Measurements from ENCODE around the gene CCDC38.
A peak's percentile ranks its signal among the peaks of the same experiment; 100 is the strongest.

Gene CCDC38

DNA sequence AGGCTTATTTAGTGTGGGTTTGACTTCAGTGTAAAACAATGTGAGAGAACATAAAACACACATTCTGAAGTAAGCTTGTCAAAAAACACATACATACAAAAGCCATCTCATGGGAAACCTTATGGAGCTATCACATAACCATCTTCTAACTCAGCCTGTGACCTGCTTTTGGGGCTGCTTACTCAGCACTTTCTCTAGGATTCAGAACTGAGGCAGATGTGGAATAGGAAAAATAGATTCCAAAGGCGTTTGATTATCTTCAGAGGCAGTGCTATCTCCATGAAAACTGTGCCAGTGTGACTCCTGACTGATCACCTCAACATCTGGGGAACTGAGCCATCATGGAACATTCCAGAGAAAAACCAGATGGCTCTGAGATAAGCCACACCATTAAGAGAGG is 40.2 kb upstream of the CCDC38 start:
- DNase-seq (ENCODE audit: low read depth) = no peak
- H3K4me3 ChIP-seq (ENCODE audit: low read length) = no peak overlapping the region
- TF ChIP-seq, protein P1, sequence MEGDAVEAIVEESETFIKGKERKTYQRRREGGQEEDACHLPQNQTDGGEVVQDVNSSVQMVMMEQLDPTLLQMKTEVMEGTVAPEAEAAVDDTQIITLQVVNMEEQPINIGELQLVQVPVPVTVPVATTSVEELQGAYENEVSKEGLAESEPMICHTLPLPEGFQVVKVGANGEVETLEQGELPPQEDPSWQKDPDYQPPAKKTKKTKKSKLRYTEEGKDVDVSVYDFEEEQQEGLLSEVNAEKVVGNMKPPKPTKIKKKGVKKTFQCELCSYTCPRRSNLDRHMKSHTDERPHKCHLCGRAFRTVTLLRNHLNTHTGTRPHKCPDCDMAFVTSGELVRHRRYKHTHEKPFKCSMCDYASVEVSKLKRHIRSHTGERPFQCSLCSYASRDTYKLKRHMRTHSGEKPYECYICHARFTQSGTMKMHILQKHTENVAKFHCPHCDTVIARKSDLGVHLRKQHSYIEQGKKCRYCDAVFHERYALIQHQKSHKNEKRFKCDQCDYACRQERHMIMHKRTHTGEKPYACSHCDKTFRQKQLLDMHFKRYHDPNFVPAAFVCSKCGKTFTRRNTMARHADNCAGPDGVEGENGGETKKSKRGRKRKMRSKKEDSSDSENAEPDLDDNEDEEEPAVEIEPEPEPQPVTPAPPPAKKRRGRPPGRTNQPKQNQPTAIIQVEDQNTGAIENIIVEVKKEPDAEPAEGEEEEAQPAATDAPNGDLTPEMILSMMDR (conservative IDR thresholded peaks at IDR 0.05; ENCODE audit: low read length) = no peak

DNA sequence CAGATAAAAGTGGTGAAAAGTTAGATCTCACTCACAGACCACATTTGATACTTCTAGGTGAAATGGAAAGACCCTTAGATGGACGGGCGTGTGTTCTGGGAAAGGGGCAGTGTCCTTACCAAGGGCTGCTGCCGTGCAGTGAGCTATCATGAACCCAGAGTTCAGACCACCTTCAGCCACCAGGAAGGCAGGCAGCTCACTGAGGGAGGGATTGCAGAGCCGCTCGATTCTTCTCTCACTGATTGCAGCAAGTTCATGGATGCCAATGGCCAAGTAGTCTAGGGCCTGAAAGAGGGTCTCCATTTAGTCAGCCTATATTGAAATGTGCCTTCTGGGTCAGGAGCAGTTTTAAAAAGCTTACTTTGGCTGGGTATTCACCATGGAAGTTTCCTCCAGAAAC is 38.0 kb upstream of the CCDC38 start:
- DNase-seq (ENCODE audit: low read depth) = no peak
- H3K4me3 ChIP-seq (ENCODE audit: low read length) = no peak overlapping the region
- TF ChIP-seq, protein P1 (conservative IDR thresholded peaks at IDR 0.05; ENCODE audit: low read length) = no peak

- no peak overlapping the region for H3K4me3 ChIP-seq (ENCODE audit: low read length)
- no peak for DNase-seq (ENCODE audit: low read depth)
- TF ChIP-seq, protein P1 (conservative IDR thresholded peaks at IDR 0.05; ENCODE audit: low read length) = no peak
Observed at GRCh38 chr12:95978774-95979173, 36.4 kb upstream of the CCDC38 start.

- no peak overlapping the region for H3K4me3 ChIP-seq (ENCODE audit: low read length)
- DNase-seq (ENCODE audit: low read depth) = no peak
- TF ChIP-seq, protein P1 (conservative IDR thresholded peaks at IDR 0.05; ENCODE audit: low read length) = no peak
Observed at GRCh38 chr12:95978351-95978750, 35.9 kb upstream of the CCDC38 start.

- TF ChIP-seq, protein P1 (conservative IDR thresholded peaks at IDR 0.05; ENCODE audit: low read length) = no peak
- no peak overlapping the region for H3K4me3 ChIP-seq (ENCODE audit: low read length)
- no peak for DNase-seq (ENCODE audit: low read depth)
Observed at GRCh38 chr12:95977764-95978305, 35.4 kb upstream of the CCDC38 start.

DNA sequence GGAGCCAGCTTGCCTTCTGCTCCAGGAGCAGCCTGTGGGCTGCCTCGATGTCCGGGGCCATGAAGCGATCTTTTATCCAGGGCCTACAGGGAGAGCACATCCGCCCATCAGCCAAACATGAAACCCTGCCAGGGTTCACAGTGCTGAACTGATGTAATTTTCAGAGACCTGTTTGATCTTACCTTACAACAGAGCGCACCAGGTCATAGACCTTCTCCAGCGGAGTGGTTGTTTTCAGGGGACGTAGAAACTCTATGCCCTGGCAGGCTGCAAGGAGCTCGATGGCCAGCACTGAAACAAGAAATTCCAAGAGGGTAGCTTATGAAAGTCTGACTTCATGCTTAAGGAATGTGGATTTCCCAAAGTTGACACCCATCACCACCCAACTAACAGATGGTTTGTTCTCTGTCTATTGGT is 34.0 kb upstream of the CCDC38 start:
- H3K4me3 ChIP-seq (ENCODE audit: low read length) = no peak overlapping the region
- DNase-seq (ENCODE audit: low read depth) = peak; percentile 20
- TF ChIP-seq, protein P1 (conservative IDR thresholded peaks at IDR 0.05; ENCODE audit: low read length) = no peak

DNA sequence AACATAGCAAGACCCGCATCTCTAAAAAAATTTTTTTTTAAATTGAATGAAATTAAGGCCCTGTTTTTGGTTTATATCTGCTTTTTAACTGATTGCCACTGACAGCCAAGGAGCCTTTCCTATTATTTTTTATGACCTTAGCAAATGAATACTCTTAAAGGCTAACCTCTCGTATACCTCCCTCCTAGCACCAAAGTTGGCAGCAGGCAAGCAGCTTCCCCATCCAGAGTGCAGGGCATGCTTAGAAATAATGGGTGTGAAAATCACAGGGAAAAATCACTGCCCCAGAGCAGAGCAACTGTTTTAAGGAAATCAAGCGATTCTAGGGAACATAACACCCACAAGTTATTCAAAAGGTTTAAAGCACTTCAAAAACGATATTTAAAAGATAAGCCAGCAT is 33.1 kb upstream of the CCDC38 start:
- no peak overlapping the region for H3K4me3 ChIP-seq (ENCODE audit: low read length)
- TF ChIP-seq, protein P1 (conservative IDR thresholded peaks at IDR 0.05; ENCODE audit: low read length) = no peak
- DNase-seq (ENCODE audit: low read depth) = no peak

All from AG10803 (cell line).